KOPT-K1 (cell line): ENCODE measurements around the gene ANKRD27.

Source experiments
- H3K27ac ChIP-seq: fragments of 200-600 bp; sonication (generic); 2 replicates; pipeline ENCODE4 v1.5.1; 2016; ENCODE audit warnings: antibody characterized with exemption, mild to moderate bottlenecking, low read depth, low read length; ENCODE audit not compliant: poor library complexity, severe bottlenecking
- H3K36me3 ChIP-seq: fragments of 200-600 bp; sonication (generic); 2 replicates; pipeline ENCODE4 v1.5.1; 2017; ENCODE audit warnings: antibody characterized with exemption, mild to moderate bottlenecking, low read length, moderate library complexity; ENCODE audit not compliant: insufficient read depth
- H3K9me3 ChIP-seq: fragments of 200-600 bp; sonication (generic); 2 replicates; pipeline ENCODE4 v1.5.1; 2017; ENCODE audit warnings: antibody characterized with exemption, low read length, mild to moderate bottlenecking; ENCODE audit not compliant: insufficient read depth, poor library complexity, severe bottlenecking

ANKRD27 gene

DNA sequence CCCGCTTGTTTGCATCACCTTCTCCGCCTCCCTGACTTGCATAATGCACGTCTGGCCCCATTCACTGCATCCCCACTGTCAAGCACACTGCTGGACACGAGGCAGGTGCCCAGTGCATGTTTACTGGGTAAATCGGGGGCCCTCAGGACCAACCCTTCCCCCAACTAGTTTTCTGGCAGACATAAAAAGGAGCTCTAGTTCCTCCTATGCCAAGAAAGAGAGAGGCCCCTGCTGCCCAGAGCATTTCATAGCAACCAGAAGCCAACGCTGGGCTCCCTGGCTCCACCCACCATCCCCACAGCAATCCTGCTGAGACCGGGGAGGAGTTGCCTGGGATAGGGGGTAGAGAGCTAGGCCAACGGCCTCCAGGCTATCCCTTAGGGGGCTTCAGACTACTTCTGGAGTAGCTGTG lies 23.2 kb downstream of the ANKRD27 start:
- no peak overlapping the region for H3K27ac ChIP-seq
- H3K36me3 ChIP-seq = peaks cover 36% of the 10 kb centered on the region
- no peaks in the 10 kb centered on the region for H3K9me3 ChIP-seq

- no peaks in the 10 kb centered on the region for H3K9me3 ChIP-seq
- H3K27ac ChIP-seq = no peak overlapping the region
- peaks cover 36% of the 10 kb centered on the region for H3K36me3 ChIP-seq
Measured at GRCh38 chr19:32650671-32651070, 24.3 kb downstream of the ANKRD27 start.

DNA sequence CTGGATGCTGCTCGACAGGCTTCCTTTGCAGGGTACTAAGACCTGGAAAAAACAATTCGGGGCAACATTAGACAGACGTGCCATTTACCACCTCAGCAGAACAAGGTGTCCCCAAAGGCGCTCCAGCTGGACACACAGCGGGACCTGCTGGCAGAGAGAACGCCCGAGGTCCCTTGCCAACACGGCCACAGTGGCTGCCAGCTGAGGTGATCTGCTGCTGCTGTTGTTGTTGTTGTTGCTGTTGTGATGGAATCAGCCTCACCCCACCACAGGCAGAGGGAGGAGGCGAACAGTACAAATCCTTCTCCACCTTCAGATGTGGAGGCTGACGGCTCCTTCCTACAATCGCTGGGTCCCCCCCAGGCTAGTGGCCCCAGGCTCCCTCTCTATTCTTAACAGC lies 25.2 kb downstream of the ANKRD27 start:
- H3K36me3 ChIP-seq = peaks cover 26% of the 10 kb centered on the region

DNA sequence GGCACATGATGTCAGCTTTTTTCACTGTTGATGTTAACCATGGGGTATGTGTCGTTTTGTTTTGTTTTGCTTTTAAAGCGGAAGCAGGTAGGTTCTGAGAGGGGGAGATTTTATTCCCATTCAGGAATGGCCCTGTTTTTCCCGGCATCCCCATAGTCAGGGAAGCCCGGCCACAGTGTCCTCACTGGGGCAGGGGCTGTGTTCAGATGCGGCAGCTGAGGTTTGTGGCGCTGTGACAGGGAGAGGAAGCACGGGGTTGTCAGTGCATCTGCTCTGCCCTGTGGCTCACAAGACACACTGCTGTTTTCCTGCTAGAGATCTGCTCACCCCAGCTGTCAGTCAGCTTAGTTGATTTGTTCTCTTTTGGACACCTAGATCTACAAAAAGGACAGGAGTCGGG lies 27.6 kb downstream of the ANKRD27 start:
- Histone ChIP-seq H3K27ac (no peak overlapping the region), H3K36me3 (peaks cover 21% of the 10 kb centered on the region), H3K9me3 (no peaks in the 10 kb centered on the region)

More for the DNA sequence above, 25.2 kb downstream of the ANKRD27 start:
- no peak overlapping the region for H3K27ac ChIP-seq
- H3K9me3 ChIP-seq = no peaks in the 10 kb centered on the region

- no peaks in the 10 kb centered on the region for H3K9me3 ChIP-seq
- H3K27ac ChIP-seq = no peak overlapping the region
- H3K36me3 ChIP-seq = peaks cover 27% of the 10 kb centered on the region
Measured at GRCh38 chr19:32646556-32646955, 28.4 kb downstream of the ANKRD27 start.

GRCh38 chr19:32642771-32643170 lies 32.2 kb downstream of the ANKRD27 start:
- Histone ChIP-seq H3K36me3 (peaks cover 46% of the 10 kb centered on the region), H3K9me3 (no peaks in the 10 kb centered on the region), H3K27ac (peak overlapping the region; percentile 36)

- no peak overlapping the region for H3K27ac ChIP-seq
- peaks cover 53% of the 10 kb centered on the region for H3K36me3 ChIP-seq
- no peaks in the 10 kb centered on the region for H3K9me3 ChIP-seq
Measured at GRCh38 chr19:32638625-32639024, 36.4 kb downstream of the ANKRD27 start.

GRCh38 chr19:32637480-32637879 lies 37.5 kb downstream of the ANKRD27 start:
- H3K27ac ChIP-seq = no peak overlapping the region
- H3K9me3 ChIP-seq = no peaks in the 10 kb centered on the region
- peaks cover 53% of the 10 kb centered on the region for H3K36me3 ChIP-seq

DNA sequence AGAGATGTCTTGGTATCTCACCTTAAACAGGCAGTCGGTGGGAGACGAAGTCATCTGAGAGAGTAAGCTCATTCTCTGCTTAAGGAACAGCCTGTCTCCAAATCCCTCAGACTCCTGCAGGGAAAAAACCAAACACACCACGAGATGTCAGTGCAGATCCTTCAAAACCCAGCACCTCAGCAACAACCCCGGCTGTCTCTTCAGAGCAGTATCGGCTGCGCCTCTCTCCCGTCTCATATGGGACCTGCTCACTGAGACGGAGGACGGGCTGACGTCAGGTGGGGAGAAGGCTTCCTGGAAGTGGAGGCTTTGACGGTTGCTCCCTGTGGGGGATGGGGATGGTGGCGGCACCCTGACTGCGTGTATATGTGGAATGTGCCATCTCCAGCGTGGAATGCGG lies 43.6 kb downstream of the ANKRD27 start:
- Histone ChIP-seq H3K27ac (no peak overlapping the region), H3K9me3 (no peaks in the 10 kb centered on the region), H3K36me3 (peaks cover 20% of the 10 kb centered on the region; the same call in 1 of the 2 replicates)

GRCh38 chr19:32630338-32630737 lies 44.6 kb downstream of the ANKRD27 start:
- Histone ChIP-seq H3K27ac (no peak overlapping the region), H3K36me3 (peaks cover 14% of the 10 kb centered on the region; the same call in 1 of the 2 replicates), H3K9me3 (no peaks in the 10 kb centered on the region)

- peaks cover 22% of the 10 kb centered on the region; the same call in 1 of the 2 replicates for H3K36me3 ChIP-seq
- no peak overlapping the region for H3K27ac ChIP-seq
- H3K9me3 ChIP-seq = no peaks in the 10 kb centered on the region
Measured at GRCh38 chr19:32627714-32628270, 47.2 kb downstream of the ANKRD27 start.

DNA sequence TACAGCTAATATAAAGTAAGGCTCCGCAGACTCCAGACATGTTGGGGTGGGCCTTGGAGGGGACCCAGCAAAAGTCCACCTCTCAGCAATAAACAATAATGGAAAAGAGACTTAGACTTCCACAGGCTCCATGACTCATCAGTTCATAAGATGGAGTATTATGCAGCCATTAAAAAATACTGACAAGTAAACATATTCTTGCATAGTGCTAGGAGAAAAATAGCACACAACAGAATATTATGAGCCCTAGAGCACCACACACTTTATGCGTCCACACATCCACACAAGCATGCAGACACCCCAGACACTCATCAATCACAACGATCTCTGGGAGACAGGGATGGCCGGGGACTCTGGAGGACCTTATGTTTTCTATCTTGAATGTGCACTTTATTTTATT lies 48.0 kb downstream of the ANKRD27 start:
- Histone ChIP-seq H3K27ac (no peak overlapping the region), H3K9me3 (no peaks in the 10 kb centered on the region), H3K36me3 (peaks cover 29% of the 10 kb centered on the region; the same call in 1 of the 2 replicates)

- no peak overlapping the region for H3K27ac ChIP-seq
- peaks cover 39% of the 10 kb centered on the region for H3K36me3 ChIP-seq
- no peaks in the 10 kb centered on the region for H3K9me3 ChIP-seq
Measured at GRCh38 chr19:32624410-32624809, 50.6 kb downstream of the ANKRD27 start.

GRCh38 chr19:32622002-32622401 lies 53.0 kb downstream of the ANKRD27 start:
- Histone ChIP-seq H3K9me3 (no peaks in the 10 kb centered on the region), H3K36me3 (peaks cover 42% of the 10 kb centered on the region), H3K27ac (no peak overlapping the region)

DNA sequence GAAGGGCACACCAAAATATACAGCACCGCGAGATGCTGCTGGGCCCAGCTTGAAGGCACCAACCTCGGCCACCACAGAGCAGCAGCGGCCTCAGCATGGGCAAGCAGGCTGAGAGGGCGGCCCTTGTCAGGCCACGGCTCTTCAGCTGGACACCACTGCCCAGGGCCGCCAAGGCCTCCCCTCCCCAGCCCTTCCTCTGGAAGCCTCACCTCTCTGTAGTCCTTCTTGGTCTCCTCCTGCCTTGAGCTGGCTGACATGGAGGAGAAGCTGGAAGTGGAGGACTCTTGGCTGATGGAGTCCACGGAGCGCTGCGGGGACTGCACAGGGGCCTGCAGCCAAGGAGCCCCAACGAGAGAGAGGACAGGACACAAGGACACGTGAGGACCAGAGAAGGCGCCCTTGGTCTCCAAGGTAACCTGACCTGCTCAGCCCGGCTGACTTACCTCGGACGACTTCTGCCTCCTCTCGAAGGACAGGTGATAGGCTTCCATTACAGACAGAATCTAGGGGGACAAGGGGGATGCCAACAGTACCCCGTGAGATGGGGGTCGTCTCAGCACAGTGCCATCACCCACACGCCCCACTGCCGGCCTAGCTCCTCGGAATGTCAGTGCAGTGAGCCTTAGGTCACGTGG lies 55.8 kb downstream of the ANKRD27 start:
- no peak overlapping the region for H3K27ac ChIP-seq
- H3K36me3 ChIP-seq = peaks cover 62% of the 10 kb centered on the region
- no peaks in the 10 kb centered on the region for H3K9me3 ChIP-seq

GRCh38 chr19:32615569-32615968 lies 59.4 kb downstream of the ANKRD27 start:
- Histone ChIP-seq H3K36me3 (peaks cover 59% of the 10 kb centered on the region), H3K27ac (no peak overlapping the region), H3K9me3 (no peaks in the 10 kb centered on the region)
